Transverse colon (tissue), 4 donors: ENCODE results near the gene ELFN1. TPM values are rescaled to one million over a fixed set of nuclear protein-coding genes. Genes with fewer than 3 reads are reported as not detected.

Experiments
- DNase-seq: peaks from one replicate; pipeline ENCODE4 v3.0.0-alpha.2; 2019
- H3K27ac ChIP-seq, 4 donors: fragments of 200-600 bp; sonication (generic); 2 replicates each; pipeline ENCODE4 v1.5.1; 2016 to 2018; ENCODE audit warnings: inconsistent platforms in 4 of 4
- H3K27me3 ChIP-seq: fragments of 200-600 bp; sonication (generic); 2 replicates; pipeline ENCODE4 v1.5.1; 2017; ENCODE audit warnings: inconsistent platforms
- H3K36me3 ChIP-seq, 4 donors: fragments of 200-600 bp; sonication (generic); 2 replicates each; pipeline ENCODE4 v1.5.1; 2017 to 2019; ENCODE audit warnings: inconsistent platforms in 4 of 4
- H3K4me1 ChIP-seq, 4 donors: fragments of 200-600 bp; sonication (generic); 2 replicates each; pipeline ENCODE4 v1.5.1; 2017 to 2020; ENCODE audit warnings: inconsistent platforms in 4 of 4
- H3K4me3 ChIP-seq, 4 donors: fragments of 200-600 bp; sonication (generic); 1 replicate in 1 of 4; 2 replicates in 3 of 4; pipeline versions ENCODE4 v1.5.1 to v1.6.1; 2017 to 2019; ENCODE audit warnings: inconsistent platforms in 4 of 4
- H3K9me3 ChIP-seq, 2 donors: fragments of 200-600 bp; sonication (generic); 2 replicates each; pipeline ENCODE4 v1.5.1; 2017 to 2019; ENCODE audit warnings: inconsistent platforms in 2 of 2
- CTCF ChIP-seq, 5 experiments: fragments of 200-600 bp in 3 of 5; fragments of 450-650 bp in 2 of 5; sonication (generic) in 3 of 5; IDR thresholded peaks; 1 replicate in 2 of 5; 2 replicates in 3 of 5; pipeline ENCODE4 v1.5.1; 2016 to 2017; ENCODE audit warnings: antibody characterized with exemption in 5 of 5, inconsistent platforms in 3 of 5, mild to moderate bottlenecking in 2 of 5, moderate library complexity in 1 of 5
- EP300 ChIP-seq: sonication (generic); formaldehyde crosslinking; IDR thresholded peaks from one replicate; pipeline ENCODE4 v1.6.1; 2017; ENCODE audit warnings: antibody characterized with exemption, low read depth
- POLR2A ChIP-seq: fragments of 450-650 bp; IDR thresholded peaks from one replicate; pipeline ENCODE4 v1.6.1; 2016; ENCODE audit warnings: antibody characterized with exemption, mild to moderate bottlenecking, moderate library complexity
- POLR2AphosphoS5 ChIP-seq, 3 donors: sonication (generic); formaldehyde crosslinking; IDR thresholded peaks; one replicate each; pipeline ENCODE4 v1.6.1; 2016; ENCODE audit warnings: antibody characterized with exemption in 3 of 3
- WGBS, 2 donors: methylation state at CpG; one replicate each; pipeline ENCODE4 v1.1.5; 2018; ENCODE audit warnings: low coverage in 1 of 2; 5-methylcytosine and 5-hydroxymethylcytosine counted together
- in situ Hi-C, 4 donors: fragments of 200-750 bp; cut with MboI; loops; one replicate each; pipeline versions ENCODE4 v1.15.0 to v1.15.1; 2017; ENCODE audit warnings: low sequenced_read_pairs in 3 of 4, low pct_ligation_motif_present in 1 of 4, low pct_unique_long_range_greater_than_20kb in 1 of 4
- intact Hi-C: fragments of 100-400 bp; cut with DNase I; formaldehyde crosslinking; loops from one replicate; pipeline ENCODE4 v1.15.1; 2023; ENCODE audit warnings: low total_unique reads
- total RNA-seq, 4 donors: library from RNA; depleted of rRNA; stranded (reverse); fragments of >200 nt; gene quantifications; one replicate each; pipeline ENCODE4 v1.1.0, GENCODE V29; 2016

Gene ELFN1
- total RNA-seq, 4 donors from 2014 or later: 0.14 to 0.60 (median 0.32) TPM; not detected in 1

GRCh38 chr7:1646391-1646790 lies 23.7 kb upstream of the ELFN1 start:
- peaks cover 42% of the 10 kb centered on the region for H3K27me3 ChIP-seq
- no peak overlapping the region for H3K4me3 ChIP-seq
- no peaks in the 10 kb centered on the region for H3K4me1 ChIP-seq
- no peak for DNase-seq
- 56% methylated on average over 8 of the region's 8 CpGs; no CpG with 5 or more reads in 1 of the 2 donors for WGBS, 2 donors
- in situ Hi-C loops: no loop called here
- no peaks in the 10 kb centered on the region for H3K9me3 ChIP-seq
- intact Hi-C loops: no loop called here
- H3K36me3 ChIP-seq: no peaks in the 10 kb centered on the region
- no peak for TF ChIP-seq CTCF (IDR thresholded peaks at IDR 0.05)
- TF ChIP-seq POLR2AphosphoS5 (IDR thresholded peaks at IDR 0.05): no peak
- TF ChIP-seq POLR2A: no peak
- TF ChIP-seq EP300: no peak
- no peak overlapping the region for H3K27ac ChIP-seq

- in situ Hi-C loops (no loop called here), intact Hi-C loops (no loop called here)
- no peak for DNase-seq
- Histone ChIP-seq H3K27ac (no peak overlapping the region), H3K4me3 (no peak overlapping the region), H3K27me3 (peaks cover 38% of the 10 kb centered on the region), H3K4me1 (no peaks in the 10 kb centered on the region), H3K36me3 (no peaks in the 10 kb centered on the region), H3K9me3 (no peaks in the 10 kb centered on the region)
- 61% methylated on average over 48 of the region's 48 CpGs; no CpG with 5 or more reads in 1 of the 2 donors for WGBS, 2 donors
- no peak for TF ChIP-seq EP300
- no peak for TF ChIP-seq CTCF (IDR thresholded peaks at IDR 0.05)
- TF ChIP-seq POLR2AphosphoS5 (IDR thresholded peaks at IDR 0.05): no peak
- TF ChIP-seq POLR2A: no peak
These were observed 22.9 kb upstream of the ELFN1 start for GRCh38 chr7:1646957-1647891.

GRCh38 chr7:1647961-1648672 lies 22.0 kb upstream of the ELFN1 start:
- no peaks in the 10 kb centered on the region for H3K36me3 ChIP-seq
- TF ChIP-seq POLR2AphosphoS5 (IDR thresholded peaks at IDR 0.05) (no peak), CTCF (IDR thresholded peaks at IDR 0.05) (no peak), EP300 (no peak), POLR2A (no peak)
- H3K27me3 ChIP-seq: peaks cover 32% of the 10 kb centered on the region
- no peak for DNase-seq
- intact Hi-C loops (no loop called here), in situ Hi-C loops (no loop called here)
- 56% methylated on average over 31 of the region's 31 CpGs; no CpG with 5 or more reads in 1 of the 2 donors for WGBS, 2 donors
- no peaks in the 10 kb centered on the region for H3K9me3 ChIP-seq
- H3K27ac ChIP-seq: no peak overlapping the region
- no peaks in the 10 kb centered on the region for H3K4me1 ChIP-seq
- H3K4me3 ChIP-seq: no peak overlapping the region

- DNase-seq: no peak
- H3K4me3 ChIP-seq: no peak overlapping the region
- WGBS, 2 donors: 88% methylated on average over 9 of the region's 9 CpGs; no CpG with 5 or more reads in 1 of the 2 donors
- H3K36me3 ChIP-seq: no peaks in the 10 kb centered on the region
- in situ Hi-C loops (loop anchor here in 2 of 4 donors (25.0 kb wide), 1 partner anchor 562 kb away; no protein-coding TSS in a partner anchor), intact Hi-C loops (no loop called here)
- H3K27ac ChIP-seq: no peak overlapping the region
- H3K9me3 ChIP-seq: no peaks in the 10 kb centered on the region
- TF ChIP-seq POLR2A (no peak), POLR2AphosphoS5 (IDR thresholded peaks at IDR 0.05) (no peak), EP300 (no peak), CTCF (IDR thresholded peaks at IDR 0.05) (no peak)
- H3K27me3 ChIP-seq: peaks cover 16% of the 10 kb centered on the region
- H3K4me1 ChIP-seq: no peaks in the 10 kb centered on the region
These were observed 20.2 kb upstream of the ELFN1 start for GRCh38 chr7:1649751-1650326.
